Activated B cell treated with CpG ODN at 0.5 μM for 24 hours (primary cell): ENCODE measurements around the gene GPR65. TPM values are rescaled to one million over a fixed set of nuclear protein-coding genes. Genes with fewer than 3 reads are reported as not detected.

Source experiments
- ATAC-seq: fragments of 200-7000 bp; cut with Tn5 transposase; one replicate; pipeline ENCODE4 v1.10.0; 2021; ENCODE audit warnings: low read depth, mild to moderate bottlenecking, moderate library complexity
- CTCF ChIA-PET: fragments of 350-600 bp; sonication (Branson Sonifier 250); formaldehyde crosslinking; loops from one replicate; lab custom pipeline; 2021; ENCODE audit warnings: antibody characterized with exemption; lab: Charles Lee
- POLR2A ChIA-PET: fragments of 350-600 bp; sonication (Branson Sonifier 250); formaldehyde crosslinking; loops from one replicate; lab custom pipeline; 2021; ENCODE audit warnings: antibody characterized with exemption; lab: Charles Lee
- DNase-seq: peaks from one replicate; pipeline ENCODE4 v3.0.0; 2022
- H3K27ac Mint-ChIP-seq: one replicate; pipeline ENCODE4 v1.8.0; 2020; ENCODE audit warnings: mixed read lengths
- H3K27me3 Mint-ChIP-seq: one replicate; pipeline ENCODE4 v1.8.0; 2021; ENCODE audit warnings: mixed read lengths
- H3K36me3 Mint-ChIP-seq: one replicate; pipeline ENCODE4 v1.8.0; 2021; ENCODE audit warnings: low read depth, mixed read lengths
- H3K4me1 Mint-ChIP-seq: one replicate; pipeline ENCODE4 v1.8.0; 2021; ENCODE audit warnings: mixed read lengths
- H3K4me3 Mint-ChIP-seq: one replicate; pipeline ENCODE4 v1.8.0; 2020; ENCODE audit warnings: mild to moderate bottlenecking, mixed read lengths
- H3K9me3 Mint-ChIP-seq: one replicate; pipeline ENCODE4 v1.8.0; 2020; ENCODE audit warnings: mixed read lengths
- intact Hi-C: fragments of 100-400 bp; cut with micrococcal nuclease; formaldehyde crosslinking; loops from one replicate; pipeline ENCODE4 v1.15.1; 2024
- total RNA-seq: library from RNA; stranded (reverse); gene quantifications from 2 replicates; pipeline ENCODE4 v1.2.3, GENCODE V29; 2022
- TF ChIP-seq, protein P1 (sequence below): fragments of 200-600 bp; IDR thresholded peaks from one replicate; pipeline ENCODE4 v1.8.0; 2022; ENCODE audit warnings: antibody characterized with exemption, mild to moderate bottlenecking

The GPR65 gene
- total RNA-seq, 1 donor from 2014 or later = 14.7 TPM

- no peak for DNase-seq
- CTCF ChIA-PET = interaction anchor here (0.8 kb wide), 1 partner anchor 11 kb away, joined by 3 read pairs; no protein-coding TSS in a partner anchor
- TF ChIP-seq, protein P1, sequence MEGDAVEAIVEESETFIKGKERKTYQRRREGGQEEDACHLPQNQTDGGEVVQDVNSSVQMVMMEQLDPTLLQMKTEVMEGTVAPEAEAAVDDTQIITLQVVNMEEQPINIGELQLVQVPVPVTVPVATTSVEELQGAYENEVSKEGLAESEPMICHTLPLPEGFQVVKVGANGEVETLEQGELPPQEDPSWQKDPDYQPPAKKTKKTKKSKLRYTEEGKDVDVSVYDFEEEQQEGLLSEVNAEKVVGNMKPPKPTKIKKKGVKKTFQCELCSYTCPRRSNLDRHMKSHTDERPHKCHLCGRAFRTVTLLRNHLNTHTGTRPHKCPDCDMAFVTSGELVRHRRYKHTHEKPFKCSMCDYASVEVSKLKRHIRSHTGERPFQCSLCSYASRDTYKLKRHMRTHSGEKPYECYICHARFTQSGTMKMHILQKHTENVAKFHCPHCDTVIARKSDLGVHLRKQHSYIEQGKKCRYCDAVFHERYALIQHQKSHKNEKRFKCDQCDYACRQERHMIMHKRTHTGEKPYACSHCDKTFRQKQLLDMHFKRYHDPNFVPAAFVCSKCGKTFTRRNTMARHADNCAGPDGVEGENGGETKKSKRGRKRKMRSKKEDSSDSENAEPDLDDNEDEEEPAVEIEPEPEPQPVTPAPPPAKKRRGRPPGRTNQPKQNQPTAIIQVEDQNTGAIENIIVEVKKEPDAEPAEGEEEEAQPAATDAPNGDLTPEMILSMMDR = no peak
- H3K36me3 Mint-ChIP-seq = no peaks in the 10 kb centered on the region
- H3K27ac Mint-ChIP-seq = no peak overlapping the region
- intact Hi-C loops = no loop called here
- no peak for ATAC-seq
- H3K27me3 Mint-ChIP-seq = no peaks in the 10 kb centered on the region
- H3K9me3 Mint-ChIP-seq = no peaks in the 10 kb centered on the region
- no peak overlapping the region for H3K4me3 Mint-ChIP-seq
- POLR2A ChIA-PET = no interaction called here
- peaks cover 35% of the 10 kb centered on the region for H3K4me1 Mint-ChIP-seq
These were observed 20.4 kb downstream of the GPR65 start for GRCh38 chr14:88025313-88025712.

DNA sequence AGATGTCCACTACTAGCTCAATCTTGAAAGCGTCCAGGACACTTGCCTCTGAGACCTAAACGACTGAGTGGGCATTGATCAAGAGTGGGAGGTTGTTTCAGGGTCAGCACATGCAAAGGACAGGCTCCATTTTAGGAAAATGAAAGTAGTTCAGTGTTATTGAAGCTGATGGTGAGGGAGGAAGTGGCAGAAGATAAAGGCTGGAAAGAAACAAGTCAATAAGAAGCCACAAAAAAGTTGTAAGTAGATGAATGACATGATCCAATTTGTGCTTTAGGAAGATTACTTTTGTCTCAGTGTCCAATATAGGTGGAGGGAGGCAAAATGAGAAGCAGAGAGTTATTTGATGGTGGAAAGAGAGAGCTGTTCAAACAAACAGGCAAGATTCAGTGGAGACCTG is 22.0 kb downstream of the GPR65 start:
- Mint-ChIP-seq H3K4me3 (no peak overlapping the region), H3K27ac (no peak overlapping the region), H3K27me3 (no peaks in the 10 kb centered on the region), H3K36me3 (no peaks in the 10 kb centered on the region), H3K4me1 (peaks cover 36% of the 10 kb centered on the region), H3K9me3 (no peaks in the 10 kb centered on the region)
- CTCF ChIA-PET = no interaction called here
- ATAC-seq (no peak), DNase-seq (no peak)
- POLR2A ChIA-PET = no interaction called here
- TF ChIP-seq, protein P1 = no peak
- intact Hi-C loops = no loop called here

DNA sequence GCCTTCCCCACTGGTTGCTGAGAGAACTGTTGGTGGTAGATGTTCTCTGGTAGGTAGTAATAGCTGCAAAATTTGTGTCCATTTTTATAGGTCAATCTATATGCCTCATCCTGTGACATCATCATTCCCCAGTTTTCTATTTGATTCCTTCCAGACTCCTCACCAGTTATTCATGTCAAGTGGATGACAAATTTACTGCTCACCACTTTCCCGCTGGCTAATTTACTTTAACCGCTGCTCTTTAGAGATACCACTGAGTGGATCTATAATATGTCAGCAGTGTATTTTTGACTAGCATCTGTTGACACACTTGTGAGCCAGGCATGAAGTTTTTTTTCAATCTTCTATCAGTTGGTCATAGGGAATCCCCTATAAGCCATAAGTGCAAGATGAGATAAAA is 24.6 kb downstream of the GPR65 start:
- TF ChIP-seq, protein P1 = no peak
- Mint-ChIP-seq H3K4me3 (no peak overlapping the region), H3K27me3 (no peaks in the 10 kb centered on the region), H3K4me1 (peaks cover 21% of the 10 kb centered on the region), H3K27ac (no peak overlapping the region), H3K9me3 (no peaks in the 10 kb centered on the region), H3K36me3 (no peaks in the 10 kb centered on the region)
- no peak for ATAC-seq
- DNase-seq = no peak
- intact Hi-C loops = no loop called here
- ChIA-PET POLR2A (no interaction called here), CTCF (no interaction called here)

- Mint-ChIP-seq H3K4me3 (no peak overlapping the region), H3K27me3 (no peaks in the 10 kb centered on the region), H3K4me1 (peaks cover 17% of the 10 kb centered on the region), H3K36me3 (no peaks in the 10 kb centered on the region), H3K27ac (no peak overlapping the region), H3K9me3 (no peaks in the 10 kb centered on the region)
- ChIA-PET POLR2A (no interaction called here), CTCF (interaction anchor here (0.8 kb wide), 1 partner anchor 16 kb away, joined by 3 read pairs; no protein-coding TSS in a partner anchor)
- TF ChIP-seq, protein P1 = no peak
- no peak for ATAC-seq
- DNase-seq = no peak
- intact Hi-C loops = no loop called here
These were observed 25.1 kb downstream of the GPR65 start for GRCh38 chr14:88030079-88030478.

DNA sequence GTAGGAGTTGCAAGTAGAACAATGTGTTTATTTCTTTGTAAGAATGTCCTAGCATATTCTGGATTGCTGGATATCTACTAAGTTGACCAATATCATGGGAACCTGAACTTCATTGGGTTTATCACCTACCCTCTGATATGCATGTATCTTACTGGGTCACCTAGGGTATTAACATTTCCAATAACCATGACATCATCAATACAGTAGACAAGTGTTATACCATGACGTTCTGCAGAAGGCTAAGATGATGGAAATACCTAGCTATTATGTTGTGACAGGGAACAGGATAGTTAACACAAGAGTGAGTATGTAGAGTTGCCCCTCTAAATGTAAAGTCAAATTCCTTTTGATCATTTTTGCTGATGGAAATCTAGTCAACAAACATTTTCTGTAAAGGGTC is 26.0 kb downstream of the GPR65 start:
- no peaks in the 10 kb centered on the region for H3K9me3 Mint-ChIP-seq
- POLR2A ChIA-PET = no interaction called here
- CTCF ChIA-PET = interaction anchor here (0.8 kb wide), 1 partner anchor 17 kb away, joined by 3 read pairs; no protein-coding TSS in a partner anchor
- DNase-seq = no peak
- TF ChIP-seq, protein P1 = no peak
- intact Hi-C loops = no loop called here
- no peak overlapping the region for H3K27ac Mint-ChIP-seq
- no peak overlapping the region for H3K4me3 Mint-ChIP-seq
- peaks cover 17% of the 10 kb centered on the region for H3K4me1 Mint-ChIP-seq
- H3K27me3 Mint-ChIP-seq = no peaks in the 10 kb centered on the region
- no peaks in the 10 kb centered on the region for H3K36me3 Mint-ChIP-seq
- ATAC-seq = no peak
